Heart left ventricle (tissue), 16 donors: Measurements from ENCODE around the gene TRPM1. TPM values are rescaled to one million over a fixed set of nuclear protein-coding genes. Genes with fewer than 3 reads are reported as not detected.

Experiments used
- ATAC-seq, 4 donors: fragments of 200-7000 bp; cut with Tn5 transposase; one replicate each; pipeline ENCODE4 v1.9.1; 2020 to 2022; ENCODE audit warnings: moderate library complexity in 4 of 4, mild to moderate bottlenecking in 3 of 4, moderate number of reproducible peaks in 1 of 4
- DNase-seq, 5 donors: peaks; one replicate each; pipeline ENCODE4 v3.0.0-alpha.2; 2020
- H3K27ac ChIP-seq, 12 donors: fragments of 200-600 bp; sonication (generic) in 4 of 12; one replicate each; pipeline versions ENCODE4 v1.5.0 to v1.8.0; 2016 to 2022; ENCODE audit warnings: mild to moderate bottlenecking in 2 of 12
- H3K27me3 ChIP-seq, 9 donors: fragments of 200-600 bp; sonication (generic) in 2 of 9; one replicate each; pipeline versions ENCODE4 v1.5.1 to v1.8.0; 2016 to 2022; ENCODE audit warnings: mild to moderate bottlenecking in 3 of 9
- H3K36me3 ChIP-seq, 9 donors: fragments of 200-600 bp; sonication (generic) in 2 of 9; one replicate each; pipeline versions ENCODE4 v1.5.0 to v1.8.0; 2018 to 2022; ENCODE audit warnings: mild to moderate bottlenecking in 2 of 9
- H3K4me1 ChIP-seq, 12 donors: fragments of 200-600 bp; sonication (generic) in 4 of 12; one replicate each; pipeline versions ENCODE4 v1.5.0 to v1.8.0; 2016 to 2022; ENCODE audit warnings: mild to moderate bottlenecking in 3 of 12
- H3K4me3 ChIP-seq, 12 donors: fragments of 200-600 bp; sonication (generic) in 4 of 12; one replicate each; pipeline versions ENCODE4 v1.5.0 to v1.8.0; 2017 to 2022; ENCODE audit warnings: mild to moderate bottlenecking in 9 of 12, moderate library complexity in 4 of 12
- H3K9me3 ChIP-seq, 12 donors: fragments of 200-600 bp; sonication (generic) in 4 of 12; one replicate each; pipeline versions ENCODE4 v1.5.0 to v1.8.0; 2016 to 2022; ENCODE audit warnings: mild to moderate bottlenecking in 1 of 12
- POLR2A ChIP-seq, 2 donors: fragments of 450-650 bp; IDR thresholded peaks; one replicate each; pipeline ENCODE4 v1.6.1; 2017; ENCODE audit warnings: antibody characterized with exemption in 2 of 2, mild to moderate bottlenecking in 2 of 2, moderate library complexity in 2 of 2
- WGBS, 4 donors: extraction: QIAGEN DNeasy Blood & Tissue Kit in 2 of 4; methylation state at CpG; one replicate each; pipeline versions ENCODE4 v1.1.5 to v1.1.7; 2013 to 2018; 5-methylcytosine and 5-hydroxymethylcytosine counted together
- intact Hi-C, 10 donors: fragments of 100-400 bp; cut with DNase I; formaldehyde crosslinking; loops; one replicate each; pipeline versions ENCODE4 v1.11.1 to v1.14.2; 2022
- microRNA counts, 2 donors: library from miRNA; unstranded; fragments of <30 nt; microRNA quantifications; one replicate each; lab custom pipeline; 2016
- microRNA-seq, 4 donors: library from miRNA; unstranded; fragments of <30 nt; microRNA quantifications; one replicate each; pipeline versions ENCODE4 to v1.2.0, GENCODE V29; 2017 to 2020
- polyA plus RNA-seq, 2 donors: library from polyadenylated mRNA; stranded (reverse); fragments of 200-250 nt; gene quantifications; one replicate each; pipeline ENCODE4 v1.2.3, GENCODE V29; 2013
- total RNA-seq, 9 donors: library from RNA; depleted of rRNA in 2 of 9; stranded (reverse); fragments of >200 nt in 2 of 9; fragmentation: NEBNext Ultra II Directional in 3 of 9; extraction: Animal tissue kit (Norgen Biotek cat#: 25700) in 3 of 9; gene quantifications; one replicate each; pipeline versions ENCODE4 v1.1.0 to v1.2.4, GENCODE V29; 2016 to 2023
- TF ChIP-seq, protein P1 (sequence below), 12 donors: fragments of 200-600 bp; sonication (generic) in 4 of 12; IDR thresholded peaks; one replicate each; pipeline versions ENCODE4 v1.5.0 to v1.8.0; 2018 to 2022; ENCODE audit warnings: antibody characterized with exemption in 12 of 12, mild to moderate bottlenecking in 5 of 12
- donor health status: ischemic (EF 13 %, LVEDD 7.1; RV severe dilation, severe dysfunction).
- donor health status: healthy with polysubstance abuse.
- donor health status: DM: no; HTN: yes; CAD: no.
- donor health status: DM: no; HTN: no; CAD: no.
- donor health status: ischemic (EF 25% LVEDD 6.9; RV normal size, moderate dysfunction).
- donor health status: ischemic (EF 25% LVEDD 5.7; RV mildly dilated, moderate dysfunction).
- donor health status: healthy.
- donor health status: DM: yes; HTN: yes; CAD: no.
- donor health status: ischemic (EF 35%, LVEDD 5.7; RV mildly dilated, moderate dysfunction).
- donor health status: nonischemic (EF 11% LVEDD 7.7; RV severe dilation, severe dysfunction).
- donor health status: DM: yes; HTN: yes; CAD: no.
- donor health status: PGD.
- donor health status: ischemic (EF 29% LVEDD 5.4; RV normal size, mild dysfunction).
- donor health status: nonischemic (EF 23%, LVEDD 6.1; RV moderate dilation, normal function).

The TRPM1 gene
- total and polyA plus RNA-seq, 11 donors = 0.25 TPM; not detected in 10

DNA sequence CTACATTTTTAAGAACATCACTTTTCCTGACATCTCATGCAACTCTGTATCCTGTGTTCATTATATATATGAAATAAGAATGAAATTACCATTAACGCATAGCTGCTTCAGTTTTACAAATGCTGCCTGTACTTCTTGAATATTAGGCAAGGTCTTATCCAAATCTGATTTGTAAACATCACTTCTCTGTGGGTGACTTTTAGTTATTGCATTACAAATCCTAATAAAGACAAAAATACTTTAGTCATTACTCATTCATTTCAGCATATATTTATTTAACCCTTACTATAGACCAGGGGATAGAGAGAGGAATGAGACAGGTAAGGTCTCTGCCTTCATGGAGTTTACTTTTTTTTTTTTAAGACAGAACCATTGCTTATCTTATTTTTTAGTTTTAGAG, 146.9 kb downstream of the TRPM1 start:
- 94 to 99% (median 96%) methylated on average over 1 of the region's 1 CpG for WGBS, 4 donors
- Histone ChIP-seq H3K36me3 (peaks cover 0 to 100% (median 97%) of the 10 kb centered on the region in 9 donors), H3K9me3 (peaks cover 0 to 2% (median 0%) of the 10 kb centered on the region in 12 donors), H3K27me3 (no peaks in the 10 kb centered on the region), H3K4me3 (no peak overlapping the region), H3K4me1 (peaks cover 0 to 16% (median 9%) of the 10 kb centered on the region in 12 donors), H3K27ac (no peak overlapping the region)
- ATAC-seq (no peak), DNase-seq (no peak)
- intact Hi-C loops = loop anchor here in 1 of 10 donors (5.0 kb wide), 1 partner anchor 47 kb away; no protein-coding TSS in a partner anchor
- TF ChIP-seq, protein P1, sequence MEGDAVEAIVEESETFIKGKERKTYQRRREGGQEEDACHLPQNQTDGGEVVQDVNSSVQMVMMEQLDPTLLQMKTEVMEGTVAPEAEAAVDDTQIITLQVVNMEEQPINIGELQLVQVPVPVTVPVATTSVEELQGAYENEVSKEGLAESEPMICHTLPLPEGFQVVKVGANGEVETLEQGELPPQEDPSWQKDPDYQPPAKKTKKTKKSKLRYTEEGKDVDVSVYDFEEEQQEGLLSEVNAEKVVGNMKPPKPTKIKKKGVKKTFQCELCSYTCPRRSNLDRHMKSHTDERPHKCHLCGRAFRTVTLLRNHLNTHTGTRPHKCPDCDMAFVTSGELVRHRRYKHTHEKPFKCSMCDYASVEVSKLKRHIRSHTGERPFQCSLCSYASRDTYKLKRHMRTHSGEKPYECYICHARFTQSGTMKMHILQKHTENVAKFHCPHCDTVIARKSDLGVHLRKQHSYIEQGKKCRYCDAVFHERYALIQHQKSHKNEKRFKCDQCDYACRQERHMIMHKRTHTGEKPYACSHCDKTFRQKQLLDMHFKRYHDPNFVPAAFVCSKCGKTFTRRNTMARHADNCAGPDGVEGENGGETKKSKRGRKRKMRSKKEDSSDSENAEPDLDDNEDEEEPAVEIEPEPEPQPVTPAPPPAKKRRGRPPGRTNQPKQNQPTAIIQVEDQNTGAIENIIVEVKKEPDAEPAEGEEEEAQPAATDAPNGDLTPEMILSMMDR (IDR thresholded peaks at IDR 0.05) = no peak
- no peak for TF ChIP-seq POLR2A (IDR thresholded peaks at IDR 0.05)

DNA sequence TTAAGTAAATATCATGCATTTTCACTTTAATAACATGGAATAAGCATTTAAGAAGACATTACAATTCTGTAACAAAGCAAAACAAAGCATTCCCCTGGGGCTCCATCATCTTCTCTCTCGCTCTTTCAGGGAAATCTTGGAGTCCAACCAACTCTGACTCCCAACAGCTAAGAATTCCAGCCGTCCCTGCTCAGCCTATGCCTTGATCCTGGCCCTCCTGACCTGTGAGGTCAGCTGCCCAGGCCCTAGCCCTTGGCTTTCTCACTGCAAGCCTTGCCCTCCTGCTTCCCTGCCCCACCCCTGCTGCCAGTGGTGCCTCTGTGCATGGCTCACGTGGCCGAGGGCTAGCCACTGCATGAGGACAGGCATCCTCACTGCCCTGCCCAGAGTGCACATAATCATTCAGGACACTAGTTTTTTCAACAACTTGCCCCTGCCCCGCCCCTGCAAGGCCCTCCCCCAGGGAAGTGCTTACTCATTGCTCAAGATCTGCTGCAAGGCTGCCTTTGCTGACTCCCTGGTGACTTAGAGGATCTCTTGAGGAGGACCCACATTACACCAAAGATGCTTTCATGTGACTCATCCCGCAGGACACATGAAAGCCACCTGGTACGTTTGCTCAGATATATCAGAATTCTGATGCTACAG, 147.7 kb downstream of the TRPM1 start:
- WGBS, 4 donors = 41 to 62% (median 48%) methylated on average over 7 of the region's 7 CpGs
- ATAC-seq = peak; percentile 47 to 71 (median 59)
- peaks cover 0 to 16% (median 9%) of the 10 kb centered on the region in 12 donors for H3K4me1 ChIP-seq
- H3K27me3 ChIP-seq = no peaks in the 10 kb centered on the region
- H3K9me3 ChIP-seq = peaks cover 0 to 10% (median 0%) of the 10 kb centered on the region in 12 donors
- intact Hi-C loops = no loop called here
- no peak for TF ChIP-seq POLR2A (IDR thresholded peaks at IDR 0.05)
- TF ChIP-seq, protein P1 (IDR thresholded peaks at IDR 0.05) = no peak
- peak overlapping the region in 4 of 12 donors; percentile 4 to 48 (median 7) for H3K27ac ChIP-seq
- H3K4me3 ChIP-seq = no peak overlapping the region
- DNase-seq = peak in 3 of 5 donors; percentile 37 to 65 (median 41)
- peaks cover 0 to 100% (median 97%) of the 10 kb centered on the region in 9 donors for H3K36me3 ChIP-seq

DNA sequence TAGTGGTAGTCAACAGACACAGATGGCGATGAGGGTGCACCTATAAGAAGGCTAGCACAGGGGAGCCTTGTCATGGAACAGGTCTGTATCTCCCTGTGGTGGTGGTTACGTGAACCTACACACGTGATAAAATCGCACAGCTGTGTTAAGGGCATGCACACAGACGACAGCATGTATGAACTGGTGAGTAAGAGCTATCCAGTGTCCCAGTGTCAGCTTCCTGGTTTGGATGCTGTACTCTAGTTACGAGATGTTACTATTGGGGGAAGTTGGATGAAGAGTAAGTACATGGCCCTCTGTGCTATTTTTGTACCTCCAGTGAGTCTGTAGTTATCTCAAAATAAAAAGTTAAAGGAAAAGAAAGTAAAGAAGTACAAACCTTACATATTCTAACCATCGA, 148.3 kb downstream of the TRPM1 start:
- peaks cover 0 to 100% (median 97%) of the 10 kb centered on the region in 9 donors for H3K36me3 ChIP-seq
- ATAC-seq = peak; percentile 69 to 88 (median 84)
- no peak for TF ChIP-seq POLR2A (IDR thresholded peaks at IDR 0.05)
- intact Hi-C loops = no loop called here
- peaks cover 0 to 12% (median 0%) of the 10 kb centered on the region in 12 donors for H3K9me3 ChIP-seq
- H3K4me1 ChIP-seq = peaks cover 0 to 16% (median 9%) of the 10 kb centered on the region in 12 donors
- DNase-seq = no peak
- H3K27me3 ChIP-seq = no peaks in the 10 kb centered on the region
- 74 to 77% (median 77%) methylated on average over 7 of the region's 7 CpGs for WGBS, 4 donors
- peak overlapping the region in 4 of 12 donors; percentile 4 to 48 (median 7) for H3K27ac ChIP-seq
- no peak overlapping the region for H3K4me3 ChIP-seq

MicroRNA genes within 50 kb of the gene (microRNA counts, 767-probe panel; counts per million panel counts)
- 71.6 to 758 counts per million in 2 donors for microRNA hsa-miR-211-5p (lab: Ali Mortazavi, UCI)

Small RNA genes within 50 kb of the gene (microRNA-seq; reads per million reads assigned to microRNA genes)
- 0 to 0.62 (median 0.26) reads per million in 4 donors for gene MIR211

Other genes starting within 250 kb of the TRPM1 start
- 10 to 100 TPM in 8 of 9 donors, 1 to 10 TPM in 1; 7.3 to 21.4 (median 17.5) TPM for gene FAN1, start 197.8 kb downstream of the TRPM1 start, total RNA-seq
- gene FAN1, start 197.8 kb downstream of the TRPM1 start, polyA plus RNA-seq = 10 to 100 TPM in 1 of 2 donors, 1 to 10 TPM in 1; 9.4 to 13.7 TPM
- gene MTMR10, start 110.1 kb downstream of the TRPM1 start, total RNA-seq = 10 to 100 TPM; 14.4 to 38.9 (median 27.8) TPM
- 10 to 100 TPM in 1 of 2 donors, 1 to 10 TPM in 1; 8.6 to 22.6 TPM for gene MTMR10, start 110.1 kb downstream of the TRPM1 start, polyA plus RNA-seq
- 10 to 100 TPM; 37.5 to 65.9 (median 56.4) TPM for gene KLF13, start 225.1 kb upstream of the TRPM1 start, total RNA-seq
- gene KLF13, start 225.1 kb upstream of the TRPM1 start, polyA plus RNA-seq = 10 to 100 TPM; 22.4 to 74.0 TPM